IMR-90 (cell line): ENCODE measurements around the gene SRRM4. TPM values are rescaled to one million over a fixed set of nuclear protein-coding genes. Genes with fewer than 3 reads are reported as not detected.
A peak's percentile ranks its signal among the peaks of the same experiment; 100 is the strongest.

Source experiments
- ATAC-seq: fragments of 200-7000 bp; cut with Tn5 transposase; 2 replicates; pipeline ENCODE4 v1.9.1; 2020; ENCODE audit warnings: low read depth, mild to moderate bottlenecking, moderate library complexity
- BruUV-seq: library from RNA; stranded (reverse); fragments of 400-500 nt; replicated peaks from 2 replicates; lab custom pipeline; 2021; lab: Mats Ljungman, UMichigan
- CTCF ChIA-PET: fragments of 300-600 bp; formaldehyde crosslinking; extraction: SDS; loops from one replicate; lab custom pipeline; 2021; ENCODE audit warnings: antibody characterized with exemption; lab: Yijun Ruan, JAX
- POLR2A ChIA-PET: fragments of 300-600 bp; sonication (Branson Sonifier 250); formaldehyde crosslinking; loops from one replicate; lab custom pipeline; 2022; ENCODE audit warnings: antibody characterized with exemption; ENCODE audit not compliant: unreplicated experiment; lab: Charles Lee
- DNase-seq: peaks from one replicate; pipeline ENCODE4 v3.0.0; 2013
- H2AFZ ChIP-seq: replicated peaks from 2 replicates; pipeline ENCODE3; 2013; ENCODE audit warnings: low read length, mild to moderate bottlenecking; ENCODE audit not compliant: poor library complexity
- H2AK5ac ChIP-seq: 2 replicates; pipeline ENCODE4 v1.6.1; 2013; ENCODE audit warnings: low read depth, low read length, inconsistent platforms
- H2AK9ac ChIP-seq: replicated peaks from 2 replicates; pipeline ENCODE3; 2013; ENCODE audit warnings: mild to moderate bottlenecking, low read depth, low read length, moderate library complexity; ENCODE audit not compliant: poor library complexity
- H2BK120ac ChIP-seq: 2 replicates; pipeline ENCODE4 v1.6.1; 2013; ENCODE audit warnings: low read depth, low read length, inconsistent platforms
- H2BK15ac ChIP-seq: 3 replicates; pipeline ENCODE4 v1.6.1; 2013; ENCODE audit warnings: low read depth, low read length, inconsistent platforms
- H2BK20ac ChIP-seq: 2 replicates; pipeline ENCODE4 v1.6.1; 2013; ENCODE audit warnings: low read depth, mild to moderate bottlenecking, inconsistent platforms, low read length, moderate library complexity
- H2BK5ac ChIP-seq: 2 replicates; pipeline ENCODE4 v1.6.1; 2013; ENCODE audit warnings: mild to moderate bottlenecking, low read depth, low read length, inconsistent platforms; ENCODE audit not compliant: poor library complexity, severe bottlenecking
- H3K14ac ChIP-seq: replicated peaks from 2 replicates; pipeline ENCODE4 v1.6.1; 2013; ENCODE audit warnings: low read depth, low read length, inconsistent platforms
- H3K18ac ChIP-seq: 2 replicates; pipeline ENCODE4 v1.6.1; 2013; ENCODE audit warnings: low read depth, low read length, control low read depth
- H3K23ac ChIP-seq: 2 replicates; pipeline ENCODE4 v1.6.1; 2013; ENCODE audit warnings: low read depth, low read length, inconsistent platforms
- H3K27ac ChIP-seq: 2 replicates; pipeline ENCODE4 v1.5.1; 2013; ENCODE audit warnings: mild to moderate bottlenecking, control low read depth, low read length; ENCODE audit not compliant: insufficient read depth
- H3K27me3 ChIP-seq: 2 replicates; pipeline ENCODE4 v1.6.1; 2013; ENCODE audit warnings: low read length; ENCODE audit not compliant: control insufficient read depth, insufficient read depth
- H3K36me3 ChIP-seq: 2 replicates; pipeline ENCODE4 v1.6.1; 2013; ENCODE audit warnings: low read length, mixed read lengths; ENCODE audit not compliant: control insufficient read depth, insufficient read depth
- H3K4ac ChIP-seq: 2 replicates; pipeline ENCODE4 v1.6.1; 2013; ENCODE audit warnings: low read depth, low read length, inconsistent platforms
- H3K4me1 ChIP-seq: 2 replicates; pipeline ENCODE4 v1.6.1; 2013; ENCODE audit warnings: low read length, mixed read lengths; ENCODE audit not compliant: control insufficient read depth, insufficient read depth
- H3K4me2 ChIP-seq: 2 replicates; pipeline ENCODE4 v1.6.1; 2013; ENCODE audit warnings: low read depth, mild to moderate bottlenecking, control low read depth, low read length, moderate library complexity
- H3K4me3 ChIP-seq: 2 replicates; pipeline ENCODE4 v1.5.1; 2013; ENCODE audit warnings: low read depth, mild to moderate bottlenecking, control low read depth, low read length, moderate library complexity; ENCODE audit not compliant: insufficient read depth
- H3K56ac ChIP-seq: 2 replicates; pipeline ENCODE4 v1.6.1; 2013; ENCODE audit warnings: low read length, inconsistent platforms; ENCODE audit not compliant: insufficient read depth; ENCODE audit errors: extremely low read depth
- H3K79me1 ChIP-seq, 2 experiments: 2 replicates each; pipeline ENCODE4 v1.6.1; 2013; ENCODE audit warnings: low read length in 2 of 2, inconsistent platforms in 1 of 2, low read depth in 1 of 2
- H3K9ac ChIP-seq: 2 replicates; pipeline ENCODE4 v1.6.1; 2013; ENCODE audit warnings: low read depth, low read length, control low read depth
- H3K9me1 ChIP-seq: 2 replicates; pipeline ENCODE4 v1.6.1; 2013; ENCODE audit warnings: low read length, inconsistent platforms; ENCODE audit not compliant: insufficient read depth
- H3K9me3 ChIP-seq: 2 replicates; pipeline ENCODE4 v1.6.1; 2013; ENCODE audit warnings: low read length; ENCODE audit not compliant: control insufficient read depth, insufficient read depth
- H4K20me1 ChIP-seq: 2 replicates; pipeline ENCODE4 v1.6.1; 2013; ENCODE audit warnings: low read length, inconsistent platforms; ENCODE audit not compliant: insufficient read depth
- H4K5ac ChIP-seq: 2 replicates; pipeline ENCODE4 v1.6.1; 2013; ENCODE audit warnings: mild to moderate bottlenecking, low read depth, low read length, control low read depth
- H4K8ac ChIP-seq, 2 experiments: 2 replicates each; pipeline ENCODE4 v1.6.1; 2013; ENCODE audit warnings: low read depth in 2 of 2, low read length in 2 of 2, control low read depth in 1 of 2, inconsistent platforms in 1 of 2
- H4K91ac ChIP-seq: 2 replicates; pipeline ENCODE4 v1.6.1; 2013; ENCODE audit warnings: low read depth, low read length, inconsistent platforms; ENCODE audit not compliant: insufficient read depth
- BHLHE40 ChIP-seq: fragments of 150-350 bp; IDR thresholded peaks from 2 replicates; pipeline ENCODE4 v1.6.1; 2016; ENCODE audit warnings: mild to moderate bottlenecking, low read depth, low read length
- CEBPB ChIP-seq: IDR thresholded peaks from 2 replicates; pipeline ENCODE4 v1.6.1; 2012; ENCODE audit warnings: low read depth, low read length, improper control_type of control experiment
- CHD1 ChIP-seq: IDR thresholded peaks from 2 replicates; pipeline ENCODE4 v1.6.1; 2012; ENCODE audit warnings: low read depth, low read length, improper control_type of control experiment
- FOS ChIP-seq: fragments of 150-350 bp; IDR thresholded peaks from 2 replicates; pipeline ENCODE4 v1.6.1; 2016; ENCODE audit warnings: low read depth, low read length
- MAFK ChIP-seq: IDR thresholded peaks from 2 replicates; pipeline ENCODE4 v1.6.1; 2012; ENCODE audit warnings: low read depth, low read length, improper control_type of control experiment
- MAZ ChIP-seq: IDR thresholded peaks from 2 replicates; pipeline ENCODE4 v1.6.1; 2012; ENCODE audit warnings: low read depth, mild to moderate bottlenecking, low read length, improper control_type of control experiment, moderate library complexity, borderline replicate concordance
- MXI1 ChIP-seq: IDR thresholded peaks from 2 replicates; pipeline ENCODE4 v1.6.1; 2012; ENCODE audit warnings: low read depth, mild to moderate bottlenecking, low read length, moderate library complexity, borderline replicate concordance
- NFE2L2 ChIP-seq: fragments of 150-350 bp; IDR thresholded peaks from 2 replicates; pipeline ENCODE4 v1.6.1; 2016; ENCODE audit warnings: low read depth, mild to moderate bottlenecking, low read length
- POLR2A ChIP-seq: IDR thresholded peaks from 2 replicates; pipeline ENCODE4 v1.6.1; 2012; ENCODE audit warnings: mild to moderate bottlenecking, low read depth, low read length
- RAD21 ChIP-seq: IDR thresholded peaks from 2 replicates; pipeline ENCODE4 v1.6.1; 2012; ENCODE audit warnings: low read length, improper control_type of control experiment
- RCOR1 ChIP-seq: IDR thresholded peaks from 2 replicates; pipeline ENCODE4 v1.6.1; 2012; ENCODE audit warnings: mild to moderate bottlenecking, low read length, improper control_type of control experiment; ENCODE audit not compliant: insufficient replicate concordance
- RFX5 ChIP-seq: IDR thresholded peaks from 2 replicates; pipeline ENCODE4 v1.8.0; 2012; ENCODE audit warnings: low read depth, mild to moderate bottlenecking, low read length, moderate library complexity
- SMC3 ChIP-seq: fragments of 150-350 bp; IDR thresholded peaks from 2 replicates; pipeline ENCODE4 v1.6.1; 2016; ENCODE audit warnings: low read depth, mild to moderate bottlenecking, antibody characterized with exemption, low read length, moderate library complexity
- WGBS, 2 experiments: methylation state at CpG; one replicate each; pipeline versions ENCODE4 v1.1.5 to v1.1.7; 2013; ENCODE audit warnings: missing lambda C conversion rate in 2 of 2; ENCODE audit not compliant: insufficient read length in 1 of 2; ENCODE audit errors: extremely low coverage in 2 of 2; 5-methylcytosine and 5-hydroxymethylcytosine counted together
- dilution Hi-C: fragments of 300-500 bp; cut with HindIII; formaldehyde crosslinking; loops from one replicate; pipeline ENCODE4 v1.14.3; 2018; ENCODE audit warnings: low sequenced_read_pairs; ENCODE audit not compliant: unreplicated experiment
- in situ Hi-C: fragments of 300-500 bp; cut with MboI; formaldehyde crosslinking; loops from 3 replicates; pipeline ENCODE4 v1.14.3; 2019; ENCODE audit warnings: low sequenced_read_pairs, inconsistent platforms, mixed read lengths
- intact Hi-C: fragments of 100-400 bp; cut with micrococcal nuclease; formaldehyde crosslinking; loops from 2 replicates; pipeline ENCODE4 v1.10.0; 2022
- polyA plus RNA-seq, 3 experiments: library from polyadenylated mRNA; depleted of rRNA; stranded (reverse); fragments of >200 nt; gene quantifications; 2 replicates each; pipeline ENCODE4 v1.2.3, GENCODE V29; 2012; ENCODE audit warnings: low replicate concordance in 1 of 3
- total RNA-seq: library from RNA; depleted of rRNA; stranded (reverse); fragments of >200 nt; gene quantifications from 2 replicates; pipeline ENCODE4 v1.2.3, GENCODE V29; 2012
- TF ChIP-seq, protein P1 (sequence below): conservative IDR thresholded peaks from 2 replicates; pipeline ENCODE4 v1.5.1; 2012; ENCODE audit warnings: mild to moderate bottlenecking, low read depth, low read length, improper control_type of control experiment
- TF ChIP-seq, protein P2 (sequence below): fragments of 150-350 bp; IDR thresholded peaks from 2 replicates; pipeline ENCODE4 v1.6.1; 2016; ENCODE audit warnings: low read depth, mild to moderate bottlenecking, low read length, moderate library complexity, borderline replicate concordance
- TF ChIP-seq, protein P3 (sequence below): fragments of 150-350 bp; IDR thresholded peaks from 2 replicates; pipeline ENCODE4 v1.6.1; 2017; ENCODE audit warnings: mild to moderate bottlenecking, antibody characterized with exemption, low read length, low read depth

SRRM4 gene
- total and polyA plus RNA-seq, 2 of the 4 experiments (the other 2 are of a cell fraction): not detected

DNA sequence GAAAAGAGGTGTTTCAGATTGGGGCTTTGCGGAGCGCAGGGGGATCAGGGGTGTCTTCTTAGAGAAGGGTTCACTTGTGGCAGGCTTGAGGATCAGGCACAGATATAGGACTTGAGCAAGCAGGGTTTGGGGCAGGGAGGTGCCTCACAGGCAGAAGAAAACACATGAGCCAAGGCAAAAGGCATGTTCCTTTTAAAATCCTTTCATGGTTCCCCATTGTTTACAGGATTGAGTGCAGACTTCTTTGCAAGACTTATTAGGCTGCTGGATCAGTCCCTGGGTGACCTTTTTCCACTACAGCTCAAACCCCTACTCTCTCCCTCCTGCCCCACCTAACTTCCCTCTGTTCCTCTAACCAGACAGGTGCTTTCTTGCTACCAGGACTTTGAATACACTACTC lies 217.1 kb downstream of the SRRM4 start:
- intact Hi-C loops (no loop called here), in situ Hi-C loops (loop anchor here (25.0 kb wide), 1 partner anchor 786 kb away; no protein-coding TSS in a partner anchor), dilution Hi-C loops (no loop called here)
- Histone ChIP-seq H3K56ac (no peak overlapping the region), H3K18ac (no peak overlapping the region), H3K27ac (no peak overlapping the region), H3K36me3 (peaks cover 6% of the 10 kb centered on the region), H3K9ac (no peak overlapping the region), H3K4me2 (no peak overlapping the region), H3K9me1 (0 out of 2 replicates have a peak, but pooled peaks cover 3% of the 10 kb centered on the region), H3K79me1 (no peaks in the 10 kb centered on the region), H3K4me1 (0 out of 2 replicates have a peak, but pooled peaks cover 2% of the 10 kb centered on the region), H4K5ac (no peak overlapping the region), H2AK5ac (no peak overlapping the region), H2BK5ac (no peak overlapping the region), H2AK9ac (no peak overlapping the region), H4K8ac (no peak overlapping the region), H4K20me1 (no peaks in the 10 kb centered on the region), H3K14ac (no peak overlapping the region), H2BK120ac (no peak overlapping the region), H3K4me3 (no peak overlapping the region), H2AFZ (no peak overlapping the region), H2BK20ac (no peak overlapping the region), H3K27me3 (no peaks in the 10 kb centered on the region), H3K4ac (no peak overlapping the region), H4K91ac (no peak overlapping the region), H3K23ac (no peak overlapping the region), H3K9me3 (no peaks in the 10 kb centered on the region), H2BK15ac (no peak overlapping the region)
- ATAC-seq: peak; percentile 40; the same call in 1 of the 2 replicates
- peak; percentile 12 for DNase-seq
- CTCF ChIA-PET: no interaction called here
- 100% methylated on average over 2 of the region's 2 CpGs; no CpG with 5 or more reads in 1 of the 2 experiments for WGBS, 2 experiments
- TF ChIP-seq, protein P1, sequence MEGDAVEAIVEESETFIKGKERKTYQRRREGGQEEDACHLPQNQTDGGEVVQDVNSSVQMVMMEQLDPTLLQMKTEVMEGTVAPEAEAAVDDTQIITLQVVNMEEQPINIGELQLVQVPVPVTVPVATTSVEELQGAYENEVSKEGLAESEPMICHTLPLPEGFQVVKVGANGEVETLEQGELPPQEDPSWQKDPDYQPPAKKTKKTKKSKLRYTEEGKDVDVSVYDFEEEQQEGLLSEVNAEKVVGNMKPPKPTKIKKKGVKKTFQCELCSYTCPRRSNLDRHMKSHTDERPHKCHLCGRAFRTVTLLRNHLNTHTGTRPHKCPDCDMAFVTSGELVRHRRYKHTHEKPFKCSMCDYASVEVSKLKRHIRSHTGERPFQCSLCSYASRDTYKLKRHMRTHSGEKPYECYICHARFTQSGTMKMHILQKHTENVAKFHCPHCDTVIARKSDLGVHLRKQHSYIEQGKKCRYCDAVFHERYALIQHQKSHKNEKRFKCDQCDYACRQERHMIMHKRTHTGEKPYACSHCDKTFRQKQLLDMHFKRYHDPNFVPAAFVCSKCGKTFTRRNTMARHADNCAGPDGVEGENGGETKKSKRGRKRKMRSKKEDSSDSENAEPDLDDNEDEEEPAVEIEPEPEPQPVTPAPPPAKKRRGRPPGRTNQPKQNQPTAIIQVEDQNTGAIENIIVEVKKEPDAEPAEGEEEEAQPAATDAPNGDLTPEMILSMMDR: no peak
- TF ChIP-seq FOS (no peak), MAZ (no peak), CEBPB (no peak), MXI1 (no peak), BHLHE40 (no peak), MAFK (no peak), POLR2A (no peak), SMC3 (no peak), RCOR1 (no peak), CHD1 (no peak), NFE2L2 (no peak), RAD21 (no peak), RFX5 (no peak)
- TF ChIP-seq, protein P2, sequence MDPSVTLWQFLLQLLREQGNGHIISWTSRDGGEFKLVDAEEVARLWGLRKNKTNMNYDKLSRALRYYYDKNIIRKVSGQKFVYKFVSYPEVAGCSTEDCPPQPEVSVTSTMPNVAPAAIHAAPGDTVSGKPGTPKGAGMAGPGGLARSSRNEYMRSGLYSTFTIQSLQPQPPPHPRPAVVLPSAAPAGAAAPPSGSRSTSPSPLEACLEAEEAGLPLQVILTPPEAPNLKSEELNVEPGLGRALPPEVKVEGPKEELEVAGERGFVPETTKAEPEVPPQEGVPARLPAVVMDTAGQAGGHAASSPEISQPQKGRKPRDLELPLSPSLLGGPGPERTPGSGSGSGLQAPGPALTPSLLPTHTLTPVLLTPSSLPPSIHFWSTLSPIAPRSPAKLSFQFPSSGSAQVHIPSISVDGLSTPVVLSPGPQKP: no peak
- TF ChIP-seq, protein P3, sequence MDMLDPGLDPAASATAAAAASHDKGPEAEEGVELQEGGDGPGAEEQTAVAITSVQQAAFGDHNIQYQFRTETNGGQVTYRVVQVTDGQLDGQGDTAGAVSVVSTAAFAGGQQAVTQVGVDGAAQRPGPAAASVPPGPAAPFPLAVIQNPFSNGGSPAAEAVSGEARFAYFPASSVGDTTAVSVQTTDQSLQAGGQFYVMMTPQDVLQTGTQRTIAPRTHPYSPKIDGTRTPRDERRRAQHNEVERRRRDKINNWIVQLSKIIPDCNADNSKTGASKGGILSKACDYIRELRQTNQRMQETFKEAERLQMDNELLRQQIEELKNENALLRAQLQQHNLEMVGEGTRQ: no peak
- POLR2A ChIA-PET: interaction anchor here (0.5 kb wide), 1 partner anchor 1494 kb away, joined by 3 read pairs; no protein-coding TSS in a partner anchor
- BruUV-seq: no TSS peak
